HG02981 (cell line): Measurements from ENCODE around the gene PRICKLE2.

Experiments
- ATAC-seq: cut with Tn5 transposase; IDR thresholded peaks from one replicate; pipeline ENCODE4 v1.9.1; 2021; ENCODE audit warnings: mild to moderate bottlenecking, moderate library complexity; ENCODE audit not compliant: unreplicated experiment

PRICKLE2 gene

GRCh38 chr3:64138656-64139375, 86.5 kb downstream of the PRICKLE2 start:
- ATAC-seq, result no peak

- ATAC-seq, result no peak
Observed at GRCh38 chr3:64138046-64138445, 87.2 kb downstream of the PRICKLE2 start.

GRCh38 chr3:64134882-64135281, 90.4 kb downstream of the PRICKLE2 start:
- no peak for ATAC-seq

DNA sequence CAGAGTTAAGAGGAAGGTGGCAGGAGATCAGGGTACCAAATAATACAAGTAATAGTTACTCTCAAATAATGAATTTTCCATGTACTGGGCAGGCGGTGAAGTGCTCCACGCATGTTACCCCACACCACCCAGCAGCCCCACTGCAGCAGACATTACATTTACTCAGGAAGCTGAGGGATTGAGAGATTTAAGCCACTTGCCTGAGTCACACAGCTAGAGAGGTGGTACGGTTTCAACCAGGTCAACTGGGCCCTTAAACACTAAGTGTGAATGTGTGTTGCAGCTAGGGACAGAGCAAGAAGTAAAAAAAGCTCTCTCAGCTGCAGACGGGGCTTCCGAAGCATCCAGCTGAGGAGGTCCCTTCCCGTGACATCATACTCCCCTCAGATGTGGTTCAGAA, 91.3 kb downstream of the PRICKLE2 start:
- no peak for ATAC-seq

DNA sequence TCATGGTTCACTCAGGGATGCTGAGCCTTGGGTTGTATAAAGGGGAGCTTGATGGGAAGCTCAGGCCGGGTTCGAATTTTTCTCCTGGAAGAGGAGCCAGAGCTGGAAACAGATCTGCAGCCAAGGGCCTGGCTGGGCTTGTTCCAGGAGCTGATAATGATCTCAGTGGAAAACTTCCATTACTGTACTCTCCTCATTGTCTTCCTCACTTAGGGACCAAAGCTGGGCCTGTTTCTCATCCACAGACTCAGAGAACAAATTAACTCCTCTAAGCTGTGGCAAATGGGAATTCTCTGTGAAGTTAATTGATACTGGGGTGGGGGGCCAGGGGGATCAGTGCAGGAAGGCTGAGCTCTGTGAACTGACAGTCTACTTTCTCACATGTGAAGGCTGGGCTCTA, 92.0 kb downstream of the PRICKLE2 start:
- no peak for ATAC-seq

- no peak for ATAC-seq
Observed at GRCh38 chr3:64131725-64132469, 93.4 kb downstream of the PRICKLE2 start.

DNA sequence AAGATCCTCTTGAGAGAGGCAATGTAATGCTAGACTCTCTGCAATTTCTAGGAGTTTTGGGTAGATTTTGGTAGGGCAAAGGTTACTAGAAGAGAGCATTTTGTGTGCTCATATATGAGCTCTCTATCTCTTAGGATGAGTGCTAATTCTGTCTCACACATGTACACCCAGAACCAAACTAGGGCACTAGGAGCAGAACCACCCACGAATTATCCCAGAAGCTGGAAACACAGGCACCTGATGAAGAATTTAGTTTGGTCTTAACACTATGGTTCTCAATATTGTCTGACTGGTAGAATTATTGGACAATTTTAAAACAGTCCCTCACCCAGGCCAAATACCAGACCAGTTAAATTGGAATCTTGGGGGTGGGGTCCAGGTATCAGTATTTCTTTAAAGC, 94.8 kb downstream of the PRICKLE2 start:
- ATAC-seq, result no peak

- no peak for ATAC-seq
Observed at GRCh38 chr3:64129581-64129980, 95.7 kb downstream of the PRICKLE2 start.

GRCh38 chr3:64129106-64129505, 96.2 kb downstream of the PRICKLE2 start:
- no peak for ATAC-seq

GRCh38 chr3:64125561-64125960, 99.7 kb downstream of the PRICKLE2 start:
- ATAC-seq, result no peak

GRCh38 chr3:64123931-64124330, 101.3 kb downstream of the PRICKLE2 start:
- no peak for ATAC-seq

DNA sequence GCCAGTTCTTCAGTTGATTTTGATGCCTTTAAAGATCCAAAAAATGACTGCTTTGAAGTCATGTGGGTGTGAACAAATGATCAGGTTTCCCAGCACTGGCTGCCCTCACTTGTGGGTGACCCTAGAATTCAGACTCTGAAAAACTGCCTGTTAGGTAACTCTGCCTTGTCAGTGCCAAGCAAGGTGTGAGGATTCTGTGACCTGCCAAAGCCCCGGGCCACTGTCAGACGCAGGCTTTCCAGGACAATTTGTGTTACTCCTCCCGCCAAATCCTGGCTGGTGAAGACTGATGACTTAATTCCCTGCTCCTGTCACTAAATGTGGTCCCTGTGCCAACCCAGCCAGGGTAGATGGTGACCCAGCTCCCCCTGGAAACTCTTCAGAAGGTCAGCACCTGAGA, 102.8 kb downstream of the PRICKLE2 start:
- ATAC-seq, result no peak

DNA sequence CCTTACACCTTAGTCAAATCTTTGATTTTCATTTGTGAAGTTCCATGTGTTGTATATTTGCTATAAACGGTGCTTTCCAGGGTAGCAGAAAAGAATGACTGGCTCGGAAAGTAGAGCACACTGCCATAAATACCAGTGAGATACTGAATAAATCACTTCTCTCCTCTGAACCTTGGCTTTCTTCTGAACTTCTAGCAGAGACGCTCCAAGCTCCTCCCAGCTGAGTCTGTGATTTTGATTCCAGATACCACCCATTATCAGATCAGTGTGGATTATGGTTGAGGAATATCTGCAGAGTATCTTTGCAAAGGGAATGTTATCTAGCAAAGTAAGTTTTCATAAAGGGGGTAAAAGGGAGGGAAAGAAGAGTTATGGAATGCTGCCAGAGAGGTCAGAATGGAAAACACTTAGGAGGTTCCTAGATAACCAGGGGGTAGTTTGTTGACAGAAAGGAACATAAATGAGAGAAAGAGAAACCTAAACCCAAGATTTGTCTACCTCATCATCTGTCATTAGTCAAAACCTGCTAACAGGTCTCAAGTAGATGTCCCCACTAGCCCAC, 103.4 kb downstream of the PRICKLE2 start:
- no peak for ATAC-seq

DNA sequence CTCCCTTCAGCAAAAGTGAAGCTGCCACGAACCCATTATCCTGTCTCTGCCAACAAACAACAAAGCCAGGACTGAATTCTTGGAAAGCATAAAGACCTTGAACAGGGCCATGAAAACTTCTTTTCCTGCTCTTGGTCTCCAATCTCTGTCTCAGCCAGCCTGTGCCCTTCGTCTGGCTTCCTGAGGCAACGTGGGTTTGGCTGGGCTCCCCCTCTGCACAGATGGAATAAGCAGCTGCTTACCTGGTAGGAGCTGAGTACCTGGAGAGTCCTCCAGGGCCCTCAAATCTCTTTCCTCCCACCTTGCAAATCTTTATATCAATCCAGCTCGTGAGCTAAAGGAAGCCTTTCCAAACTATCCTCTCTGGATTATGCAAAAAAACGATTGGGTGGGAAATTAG, 104.4 kb downstream of the PRICKLE2 start:
- ATAC-seq, result no peak

- ATAC-seq, result no peak
Observed at GRCh38 chr3:64117483-64117882, 107.8 kb downstream of the PRICKLE2 start.

DNA sequence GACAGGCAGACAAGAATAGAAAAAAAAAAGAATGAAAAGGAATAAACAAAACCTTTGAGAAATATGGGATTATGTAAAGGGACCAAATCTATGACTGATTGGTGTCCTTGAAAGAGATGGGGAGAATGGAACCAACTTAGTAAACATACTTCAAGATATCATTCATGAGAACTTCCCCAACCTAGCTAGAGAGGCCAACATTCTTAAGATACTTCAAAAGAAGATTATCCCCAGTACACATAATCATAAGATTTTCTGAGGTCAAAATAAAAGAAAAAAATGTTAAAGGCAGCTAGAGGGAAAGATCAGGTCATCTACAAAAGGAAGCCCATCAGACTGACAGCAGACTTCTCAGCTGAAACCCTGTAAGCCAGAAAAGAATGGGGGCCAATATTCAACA, 110.6 kb downstream of the PRICKLE2 start:
- ATAC-seq, result no peak

GRCh38 chr3:64111872-64112271, 113.4 kb downstream of the PRICKLE2 start:
- no peak for ATAC-seq

DNA sequence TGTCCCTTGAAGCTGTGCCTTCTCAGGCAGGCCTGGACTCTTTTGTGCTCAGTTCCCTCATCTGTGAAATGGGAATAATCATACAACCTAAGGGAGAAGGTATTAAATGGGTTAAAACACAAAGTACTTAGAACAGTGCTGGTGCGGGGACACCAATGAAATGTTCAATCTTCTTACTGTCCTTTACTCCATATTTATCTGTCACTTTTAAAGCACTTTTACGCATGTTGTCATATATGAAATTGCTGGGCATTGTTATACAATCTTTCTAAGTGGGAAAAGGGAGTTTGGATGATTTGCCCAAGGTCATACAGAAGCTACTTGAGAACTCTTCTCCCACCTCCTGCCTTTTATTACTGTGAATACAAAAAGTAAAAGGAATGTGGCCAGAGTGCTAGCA, 114.2 kb downstream of the PRICKLE2 start:
- no peak for ATAC-seq

DNA sequence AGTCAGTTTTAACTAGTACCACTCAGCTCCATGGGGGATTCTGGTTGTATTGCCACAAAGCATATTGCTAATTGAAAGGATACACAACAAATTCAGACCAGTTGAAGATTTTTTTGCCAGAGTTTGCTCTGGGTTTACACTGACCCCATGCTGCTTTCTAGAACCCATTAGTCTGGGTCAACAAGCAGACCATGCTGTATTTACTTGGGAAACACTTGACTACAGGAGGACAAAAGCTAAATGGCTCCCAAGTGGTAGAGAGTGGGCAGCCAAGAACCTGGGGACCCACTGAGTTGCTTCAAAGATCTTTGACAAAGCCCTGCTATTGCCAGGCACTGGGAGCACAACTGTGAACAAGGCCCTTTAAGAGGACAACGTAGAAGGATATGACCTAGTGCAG, 115.2 kb downstream of the PRICKLE2 start:
- ATAC-seq, result no peak

DNA sequence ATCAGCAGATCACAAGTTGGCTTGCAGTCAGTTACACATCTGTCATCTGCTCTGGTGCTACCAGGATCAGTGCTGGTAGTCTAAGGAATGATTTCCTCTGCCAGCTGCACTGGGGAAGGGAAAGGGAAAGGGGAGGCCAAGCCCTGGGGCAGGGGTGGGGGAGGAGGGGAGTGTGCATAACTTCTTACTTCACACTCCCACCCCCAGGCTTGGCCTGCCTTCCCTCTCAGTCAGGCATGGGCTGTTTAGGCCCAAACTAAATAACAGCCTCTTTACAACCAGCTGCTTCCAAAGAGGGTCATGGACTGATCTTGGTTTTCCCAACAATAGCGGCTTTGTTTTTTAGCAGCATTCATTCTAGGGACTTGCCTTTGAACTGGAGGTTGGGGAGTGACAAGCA, 115.8 kb downstream of the PRICKLE2 start:
- no peak for ATAC-seq

GRCh38 chr3:64108784-64109317, 116.4 kb downstream of the PRICKLE2 start:
- ATAC-seq, result no peak

GRCh38 chr3:64108231-64108630, 117.0 kb downstream of the PRICKLE2 start:
- ATAC-seq, result no peak
